ENCODE results near the gene SMAD7.

The SMAD7 gene

DNA sequence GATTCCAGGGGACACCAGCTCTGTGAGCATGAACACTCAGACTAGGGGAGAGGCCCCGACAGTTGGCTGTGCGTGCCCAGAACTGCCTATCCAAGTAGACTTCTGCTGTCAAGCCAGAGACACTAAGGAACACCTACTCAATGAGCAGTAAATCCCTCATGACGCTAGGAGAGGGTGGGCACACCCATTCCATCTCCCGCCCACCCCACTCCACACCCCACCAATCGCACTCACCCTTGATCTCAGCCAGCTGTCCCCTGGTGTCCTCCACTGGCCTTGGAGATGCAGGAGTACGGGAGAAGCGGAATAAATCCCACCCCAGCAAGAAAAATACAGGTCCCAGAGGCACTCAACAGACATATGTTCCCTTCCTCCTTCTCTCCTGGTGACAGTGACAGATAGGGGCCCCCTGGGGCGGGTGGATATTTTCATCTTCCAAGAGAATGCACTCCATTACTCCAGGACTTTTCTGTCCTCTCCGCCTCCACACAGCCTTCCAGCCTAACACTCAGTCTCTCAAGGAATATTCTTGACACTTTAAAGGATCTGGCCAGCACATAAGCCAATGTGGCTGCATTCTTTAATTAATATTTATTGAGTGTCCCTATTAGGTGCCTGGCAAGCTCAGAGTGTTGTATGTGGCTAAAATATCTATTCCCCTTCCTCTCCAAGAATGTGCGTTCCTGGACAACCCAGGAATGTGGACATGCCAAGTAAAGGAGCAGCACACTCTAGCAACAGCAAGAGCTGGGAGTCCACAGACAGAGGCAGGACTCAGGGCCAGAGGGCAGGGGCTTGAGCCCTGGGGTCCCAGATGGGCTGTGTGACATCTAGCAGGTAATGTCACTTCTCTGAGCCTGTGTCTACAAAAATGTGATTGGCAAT is 13.1 kb upstream of the SMAD7 start:
- TF ChIP-seq, protein P1, sequence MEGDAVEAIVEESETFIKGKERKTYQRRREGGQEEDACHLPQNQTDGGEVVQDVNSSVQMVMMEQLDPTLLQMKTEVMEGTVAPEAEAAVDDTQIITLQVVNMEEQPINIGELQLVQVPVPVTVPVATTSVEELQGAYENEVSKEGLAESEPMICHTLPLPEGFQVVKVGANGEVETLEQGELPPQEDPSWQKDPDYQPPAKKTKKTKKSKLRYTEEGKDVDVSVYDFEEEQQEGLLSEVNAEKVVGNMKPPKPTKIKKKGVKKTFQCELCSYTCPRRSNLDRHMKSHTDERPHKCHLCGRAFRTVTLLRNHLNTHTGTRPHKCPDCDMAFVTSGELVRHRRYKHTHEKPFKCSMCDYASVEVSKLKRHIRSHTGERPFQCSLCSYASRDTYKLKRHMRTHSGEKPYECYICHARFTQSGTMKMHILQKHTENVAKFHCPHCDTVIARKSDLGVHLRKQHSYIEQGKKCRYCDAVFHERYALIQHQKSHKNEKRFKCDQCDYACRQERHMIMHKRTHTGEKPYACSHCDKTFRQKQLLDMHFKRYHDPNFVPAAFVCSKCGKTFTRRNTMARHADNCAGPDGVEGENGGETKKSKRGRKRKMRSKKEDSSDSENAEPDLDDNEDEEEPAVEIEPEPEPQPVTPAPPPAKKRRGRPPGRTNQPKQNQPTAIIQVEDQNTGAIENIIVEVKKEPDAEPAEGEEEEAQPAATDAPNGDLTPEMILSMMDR (conservative IDR thresholded peaks at IDR 0.05): no peak
- H3K27ac ChIP-seq: no peak overlapping the region

DNA sequence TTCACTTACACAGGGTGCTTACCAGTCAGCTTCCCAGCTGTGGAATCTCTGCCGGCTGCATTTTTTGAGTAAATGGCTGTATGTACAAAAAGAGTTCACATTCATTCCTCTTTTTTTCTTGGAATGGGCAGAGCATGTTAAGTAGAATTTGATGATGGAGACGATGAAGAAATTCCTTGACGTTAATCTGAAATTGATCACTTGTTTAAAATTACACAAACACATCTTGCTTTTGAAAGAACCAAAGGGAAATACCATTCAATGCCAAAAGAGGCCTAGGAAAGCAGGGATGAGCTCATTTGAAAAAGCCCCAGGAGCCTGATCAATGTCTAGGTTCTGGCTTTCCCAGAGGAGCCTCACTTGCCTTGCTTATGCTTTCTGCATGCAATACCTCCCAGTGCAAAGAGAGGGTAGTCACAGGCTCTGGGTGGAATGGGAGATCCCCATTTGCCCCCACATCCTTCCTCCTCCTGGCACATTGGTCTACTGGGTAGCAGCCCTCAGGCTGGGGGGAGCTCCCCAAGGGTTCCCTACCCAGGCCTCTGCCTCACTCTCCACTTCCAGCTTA is 12.3 kb upstream of the SMAD7 start:
- H3K27ac ChIP-seq: no peak overlapping the region
- TF ChIP-seq, protein P1 (conservative IDR thresholded peaks at IDR 0.05): no peak

DNA sequence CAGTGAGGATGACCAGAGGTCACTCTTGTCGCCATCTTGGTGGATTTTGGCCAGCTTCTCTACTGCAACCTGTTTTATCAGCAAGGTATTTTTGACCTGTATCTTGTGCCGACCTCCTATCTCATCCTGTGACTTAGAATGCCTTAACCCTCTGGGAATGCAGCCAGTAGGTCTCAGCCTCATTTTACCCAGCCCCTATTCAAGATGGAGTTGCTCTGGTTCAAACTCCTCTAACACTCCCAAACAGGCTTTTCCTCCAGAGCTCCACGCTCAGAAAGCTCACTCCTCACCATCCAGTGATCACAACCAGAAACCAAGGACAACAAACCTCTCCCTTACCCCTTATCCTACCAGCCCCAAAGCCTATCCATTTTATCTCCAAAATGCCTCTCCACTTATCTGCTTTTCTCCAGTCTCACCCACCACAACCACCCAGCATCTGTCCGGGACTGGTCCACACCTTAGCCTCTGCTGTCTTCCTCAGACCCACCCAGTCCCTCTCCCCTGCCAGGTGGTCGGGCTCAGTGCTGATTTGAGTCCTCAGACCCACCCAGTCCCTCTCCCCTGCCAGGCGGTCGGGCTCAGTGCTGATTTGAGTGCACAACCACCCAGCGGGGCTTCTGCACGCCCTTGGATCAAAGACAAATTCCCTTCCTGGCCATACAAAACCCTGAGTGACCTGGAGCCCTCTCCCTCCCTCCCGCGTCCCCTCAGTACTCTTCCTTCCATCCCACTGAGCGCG is 11.7 kb upstream of the SMAD7 start:
- TF ChIP-seq, protein P1 (conservative IDR thresholded peaks at IDR 0.05): no peak
- H3K27ac ChIP-seq: no peak overlapping the region

DNA sequence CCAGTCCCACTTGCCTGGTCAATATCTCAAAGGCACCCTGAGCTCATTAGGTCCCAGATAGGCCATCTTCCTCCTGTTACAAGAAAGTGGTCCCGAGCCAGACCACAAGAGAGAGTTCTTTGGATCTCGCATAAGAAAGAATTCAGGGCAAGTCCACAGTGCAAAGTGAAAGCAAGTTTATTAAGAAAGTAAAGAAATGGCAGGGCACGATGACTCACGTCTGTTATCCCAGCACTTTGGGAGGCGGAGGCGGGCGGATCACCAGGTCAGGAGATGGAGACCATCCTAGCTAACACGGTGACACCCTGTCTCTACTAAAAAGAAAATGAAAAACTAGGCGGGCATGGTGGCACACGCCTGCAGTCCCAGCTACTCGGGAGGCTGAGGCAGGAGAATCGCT is 10.8 kb upstream of the SMAD7 start:
- H3K27ac ChIP-seq: no peak overlapping the region
- TF ChIP-seq, protein P1 (conservative IDR thresholded peaks at IDR 0.05): no peak

DNA sequence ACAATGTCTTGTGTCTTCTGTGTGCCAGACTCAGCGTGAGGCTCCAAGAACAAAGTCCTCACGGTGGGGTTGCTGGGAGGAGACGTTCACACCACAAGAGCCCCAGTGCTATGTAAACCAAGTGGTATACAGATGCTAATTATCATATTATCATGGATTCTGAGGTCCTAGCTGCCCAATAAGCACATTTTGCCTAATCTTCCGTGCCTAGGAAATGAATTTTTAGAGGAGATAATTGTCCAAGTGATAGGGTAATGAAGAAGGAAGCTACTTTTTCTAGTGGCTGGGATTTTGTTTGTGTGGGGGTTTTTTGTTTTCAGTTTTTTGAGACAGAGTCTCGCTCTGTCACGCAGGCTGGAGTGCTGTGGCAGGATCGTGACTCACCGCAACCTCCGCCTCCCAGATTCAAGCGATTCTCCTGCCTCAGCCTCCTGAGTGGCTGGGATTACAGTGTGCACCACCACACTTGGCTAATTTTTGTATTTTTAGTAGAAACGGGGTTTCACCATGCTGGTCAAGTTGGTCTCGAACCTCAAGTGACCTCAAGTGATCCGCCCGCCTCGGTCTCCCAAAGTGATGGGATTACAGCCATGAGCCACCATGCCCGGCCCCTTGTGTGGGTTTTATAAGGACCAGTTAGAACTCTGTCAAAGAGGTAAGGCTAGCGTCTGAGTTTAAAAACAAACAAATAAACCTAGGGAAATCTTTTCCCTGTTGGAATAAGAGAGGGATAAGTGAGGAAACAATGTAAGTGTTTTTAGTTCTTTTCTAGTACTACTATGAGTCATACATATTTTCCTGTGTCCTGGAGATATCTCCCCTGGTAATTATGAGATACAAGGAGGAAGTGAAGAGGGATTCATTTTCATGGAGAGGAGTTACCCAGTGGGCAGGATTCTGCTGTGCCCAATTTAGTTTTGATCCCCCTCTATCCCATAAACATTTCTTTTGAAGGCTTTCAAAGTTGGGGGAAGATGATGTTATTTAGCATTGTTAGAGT is 9.5 kb upstream of the SMAD7 start:
- TF ChIP-seq, protein P1 (conservative IDR thresholded peaks at IDR 0.05): no peak
- H3K27ac ChIP-seq: no peak overlapping the region

DNA sequence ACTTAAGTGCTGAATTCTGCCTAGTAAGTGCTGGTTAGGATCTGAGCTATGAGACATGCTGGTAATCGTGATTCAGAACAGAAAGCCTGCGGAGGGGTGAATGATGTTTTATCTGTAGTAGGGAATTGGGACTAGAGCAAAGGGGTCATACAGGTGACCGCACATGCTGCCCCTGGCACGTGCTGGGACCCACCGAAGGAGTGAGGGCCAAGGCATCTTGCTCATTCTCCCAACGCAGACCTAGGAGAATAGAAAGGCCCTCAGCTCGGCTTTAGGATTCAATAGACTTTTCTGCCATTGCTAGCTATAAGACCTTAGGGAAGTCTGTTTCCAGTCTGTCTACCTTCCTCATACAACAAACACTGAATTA is 8.8 kb upstream of the SMAD7 start:
- TF ChIP-seq, protein P1 (conservative IDR thresholded peaks at IDR 0.05): no peak
- H3K27ac ChIP-seq: no peak overlapping the region

All from VCaP (cell line).